ENCODE results near the gene GALNT9. TPM values are rescaled to one million over a fixed set of nuclear protein-coding genes. Genes with fewer than 3 reads are reported as not detected.
"Not testable (repeated sequence)": the region's sequence is repeated elsewhere in the genome, so short reads cannot be mapped to it uniquely, and the experiment has no call there.

The GALNT9 gene
- total and polyA plus RNA-seq, 7 experiments from 2014 or later = not detected

DNA sequence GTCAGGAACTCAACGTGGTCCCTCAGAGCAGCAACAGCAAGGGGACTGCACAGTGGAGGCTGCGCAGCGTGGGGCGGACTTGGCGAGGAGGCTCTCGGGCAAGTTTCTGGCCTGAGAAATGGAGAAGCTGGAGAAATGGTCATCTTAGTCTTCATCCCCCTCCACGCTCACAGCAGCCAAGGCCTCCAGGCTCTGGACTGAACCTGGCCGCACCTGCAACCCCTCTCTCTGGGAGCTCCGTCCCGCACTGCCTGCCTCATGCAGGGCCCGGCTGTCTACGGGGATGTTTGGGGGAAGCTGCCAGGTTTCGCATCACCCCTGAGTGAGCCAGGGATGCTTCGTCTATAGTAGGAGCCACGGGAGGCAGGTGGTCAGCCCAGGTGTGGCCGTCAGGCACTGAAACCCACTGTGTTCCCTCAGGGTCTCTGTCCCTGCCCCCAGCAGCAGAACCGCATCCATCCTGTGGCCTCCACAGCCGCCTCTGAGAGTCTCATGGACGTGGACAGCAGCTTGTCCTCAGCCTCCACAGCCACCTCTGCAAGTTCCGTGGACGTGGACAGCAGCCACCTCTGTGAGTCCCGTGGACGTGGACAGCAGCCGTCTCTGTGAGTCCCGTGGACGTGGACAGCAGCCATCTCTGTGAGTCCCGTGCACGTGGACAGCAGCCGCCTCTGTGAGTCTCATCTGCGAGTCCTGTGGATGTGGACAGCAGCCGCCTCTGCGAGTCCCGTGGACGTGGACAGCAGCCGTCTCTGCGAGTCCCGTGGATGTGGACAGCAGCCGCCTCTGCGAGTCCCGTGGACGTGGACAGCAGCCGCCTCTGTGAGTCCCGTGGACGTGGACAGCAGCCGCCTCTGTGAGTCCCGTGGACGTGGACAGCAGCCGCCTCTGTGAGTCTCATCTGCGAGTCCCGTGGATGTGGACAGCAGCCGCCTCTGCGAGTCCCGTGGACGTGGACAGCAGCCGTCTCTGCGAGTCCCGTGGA, 29.1 kb upstream of the GALNT9 start:
- POLR2A ChIA-PET; H3K9me3 Mint-ChIP-seq; H3K27ac ChIP-seq (ENCODE audit: low read depth, low read length); H3K4me1 Mint-ChIP-seq; H3K4me1 ChIP-seq (ENCODE audit: control insufficient read depth in 2 of 2, insufficient read depth in 2 of 2, low read length in 2 of 2); DNase-seq; intact Hi-C loops (cut with micrococcal nuclease); H3K27ac Mint-ChIP-seq; H3K36me3 ChIP-seq (ENCODE audit: control insufficient read depth in 2 of 3, insufficient read depth in 3 of 3, low read length in 3 of 3); H3K4me3 Mint-ChIP-seq; ATAC-seq; H3K36me3 Mint-ChIP-seq; H3K9me3 ChIP-seq (ENCODE audit: control insufficient read depth in 2 of 3, low read length in 3 of 3); CTCF ChIA-PET; H3K27me3 ChIP-seq (ENCODE audit: control insufficient read depth in 2 of 2, insufficient read depth in 2 of 2, low read length in 2 of 2); H3K4me3 ChIP-seq (ENCODE audit: low read length); H3K27me3 Mint-ChIP-seq: not testable (repeated sequence)

DNA sequence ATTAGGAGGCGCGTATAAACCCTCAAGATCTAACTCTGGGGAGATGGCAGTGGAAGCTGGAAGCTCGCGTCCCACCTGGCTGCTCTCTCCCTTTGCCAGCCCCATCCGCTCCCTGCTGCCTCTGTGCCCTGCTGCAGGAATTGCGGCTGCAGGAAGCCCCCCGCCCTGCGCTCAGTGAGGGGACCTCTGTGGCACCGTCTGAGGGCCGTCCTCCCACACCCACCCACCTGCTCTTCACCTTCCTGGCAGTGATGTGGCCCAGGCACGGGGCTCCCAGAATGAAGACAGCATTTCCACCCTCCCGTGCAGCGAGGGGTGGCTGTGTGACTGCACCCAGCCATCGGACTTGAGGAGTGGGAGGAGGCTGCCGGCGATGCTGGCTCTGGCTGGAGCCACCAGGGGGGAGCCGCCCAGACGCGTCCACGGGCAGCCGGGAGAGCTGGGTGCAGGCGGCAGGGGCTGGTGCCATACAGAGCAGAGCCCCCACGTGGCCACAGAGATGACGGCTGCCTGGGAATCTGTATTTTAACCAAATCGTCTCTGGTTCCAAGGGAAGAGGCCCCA, 28.3 kb upstream of the GALNT9 start:
- H3K27ac Mint-ChIP-seq = no peak overlapping the region

GRCh38 chr12:132356691-132357622, 27.6 kb upstream of the GALNT9 start:
- DNase-seq = no peak
- POLR2A ChIA-PET = no interaction called here
- no peak for ATAC-seq

More for the DNA sequence above, 28.3 kb upstream of the GALNT9 start:
- Histone ChIP-seq H3K36me3 (ENCODE audit: control insufficient read depth in 2 of 3, insufficient read depth in 3 of 3, low read length in 3 of 3) (no peaks in the 10 kb centered on the region), H3K27me3 (ENCODE audit: control insufficient read depth in 2 of 2, insufficient read depth in 2 of 2, low read length in 2 of 2) (no peaks in the 10 kb centered on the region), H3K27ac (ENCODE audit: low read depth, low read length) (no peak overlapping the region), H3K4me1 (ENCODE audit: control insufficient read depth in 2 of 2, insufficient read depth in 2 of 2, low read length in 2 of 2) (no peaks in the 10 kb centered on the region), H3K4me3 (ENCODE audit: low read length) (no peak overlapping the region), H3K9me3 (ENCODE audit: control insufficient read depth in 2 of 3, low read length in 3 of 3) (no peaks in the 10 kb centered on the region)
- no peak for ATAC-seq
- peaks cover 0 to 4% (median 0%) of the 10 kb centered on the region in 5 donors for H3K27me3 Mint-ChIP-seq
- ChIA-PET CTCF (no interaction called here), POLR2A (no interaction called here)
- H3K4me3 Mint-ChIP-seq = no peak overlapping the region
- no peaks in the 10 kb centered on the region for H3K4me1 Mint-ChIP-seq
- intact Hi-C loops (cut with micrococcal nuclease) = no loop called here
- peaks cover 0 to 4% (median 0%) of the 10 kb centered on the region in 11 donors for H3K9me3 Mint-ChIP-seq
- no peak for DNase-seq
- H3K36me3 Mint-ChIP-seq = peaks cover 0 to 3% (median 0%) of the 10 kb centered on the region in 5 donors

GRCh38 chr12:132355742-132356681, 26.6 kb upstream of the GALNT9 start:
- Mint-ChIP-seq H3K27ac (no peak overlapping the region), H3K27me3 (peaks cover 0 to 8% (median 0%) of the 10 kb centered on the region in 5 donors), H3K4me3 (no peak overlapping the region), H3K4me1 (no peaks in the 10 kb centered on the region), H3K36me3 (peaks cover 0 to 3% (median 0%) of the 10 kb centered on the region in 5 donors), H3K9me3 (peaks cover 0 to 4% (median 0%) of the 10 kb centered on the region in 11 donors)
- intact Hi-C loops (cut with micrococcal nuclease) = no loop called here
- H3K27me3 ChIP-seq (ENCODE audit: control insufficient read depth in 2 of 2, insufficient read depth in 2 of 2, low read length in 2 of 2) = no peaks in the 10 kb centered on the region
- no peak overlapping the region for H3K27ac ChIP-seq (ENCODE audit: low read depth, low read length)
- no peaks in the 10 kb centered on the region for H3K4me1 ChIP-seq (ENCODE audit: control insufficient read depth in 2 of 2, insufficient read depth in 2 of 2, low read length in 2 of 2)
- ATAC-seq = no peak
- CTCF ChIA-PET = no interaction called here
- no peak for DNase-seq
- H3K36me3 ChIP-seq (ENCODE audit: control insufficient read depth in 2 of 3, insufficient read depth in 3 of 3, low read length in 3 of 3) = no peaks in the 10 kb centered on the region
- no peaks in the 10 kb centered on the region for H3K9me3 ChIP-seq (ENCODE audit: control insufficient read depth in 2 of 3, low read length in 3 of 3)
- H3K4me3 ChIP-seq (ENCODE audit: low read length) = no peak overlapping the region
- POLR2A ChIA-PET = no interaction called here

More at GRCh38 chr12:132356691-132357622, 27.6 kb upstream of the GALNT9 start:
- Mint-ChIP-seq H3K27me3 (peaks cover 0 to 8% (median 0%) of the 10 kb centered on the region in 5 donors), H3K36me3 (peaks cover 0 to 3% (median 0%) of the 10 kb centered on the region in 5 donors), H3K9me3 (peaks cover 0 to 4% (median 0%) of the 10 kb centered on the region in 11 donors), H3K4me1 (no peaks in the 10 kb centered on the region), H3K27ac (no peak overlapping the region), H3K4me3 (no peak overlapping the region)
- no peaks in the 10 kb centered on the region for H3K9me3 ChIP-seq (ENCODE audit: control insufficient read depth in 2 of 3, low read length in 3 of 3)
- no peaks in the 10 kb centered on the region for H3K27me3 ChIP-seq (ENCODE audit: control insufficient read depth in 2 of 2, insufficient read depth in 2 of 2, low read length in 2 of 2)
- intact Hi-C loops (cut with micrococcal nuclease) = no loop called here
- no peak overlapping the region for H3K4me3 ChIP-seq (ENCODE audit: low read length)
- CTCF ChIA-PET = no interaction called here
- H3K4me1 ChIP-seq (ENCODE audit: control insufficient read depth in 2 of 2, insufficient read depth in 2 of 2, low read length in 2 of 2) = no peaks in the 10 kb centered on the region
- H3K36me3 ChIP-seq (ENCODE audit: control insufficient read depth in 2 of 3, insufficient read depth in 3 of 3, low read length in 3 of 3) = no peaks in the 10 kb centered on the region
- H3K27ac ChIP-seq (ENCODE audit: low read depth, low read length) = no peak overlapping the region

DNA sequence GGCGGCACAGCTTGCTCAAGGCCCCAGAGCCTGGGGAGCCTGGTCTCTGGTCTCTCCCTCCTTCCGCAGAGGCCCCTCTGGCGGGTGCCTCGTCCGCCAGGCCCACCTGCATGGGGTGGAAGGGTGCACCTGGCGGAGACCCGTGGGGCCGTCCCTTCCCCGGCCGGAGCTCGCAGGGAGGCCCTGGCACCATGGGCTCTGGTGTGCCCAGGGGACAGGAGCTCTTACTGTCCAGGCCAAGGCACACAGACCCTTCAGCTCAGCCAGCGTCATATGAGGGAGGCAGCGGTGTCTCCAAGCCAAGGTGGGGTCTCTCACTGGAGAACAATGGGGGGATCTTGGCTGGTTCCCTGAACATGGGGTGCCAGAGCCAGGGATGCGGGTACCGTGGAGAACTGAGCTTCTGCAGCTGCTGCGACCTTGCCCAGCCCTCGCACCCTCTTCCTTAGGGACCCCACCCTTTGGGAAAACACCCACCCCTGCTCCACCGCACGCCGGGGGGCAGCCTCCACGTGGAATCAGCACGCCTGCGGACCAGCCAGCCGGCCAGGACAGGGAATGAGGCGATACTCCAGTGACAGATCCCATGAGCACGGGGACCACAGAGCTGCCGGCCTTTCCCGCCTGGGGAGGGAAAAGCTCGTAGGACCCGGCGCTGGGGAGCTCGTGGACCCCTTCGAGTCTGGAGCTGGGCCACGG, 25.7 kb upstream of the GALNT9 start:
- H3K4me1 ChIP-seq (ENCODE audit: control insufficient read depth in 2 of 2, insufficient read depth in 2 of 2, low read length in 2 of 2) = no peaks in the 10 kb centered on the region
- POLR2A ChIA-PET = no interaction called here
- Mint-ChIP-seq H3K27ac (no peak overlapping the region), H3K9me3 (peaks cover 0 to 4% (median 0%) of the 10 kb centered on the region in 11 donors), H3K4me1 (no peaks in the 10 kb centered on the region), H3K27me3 (peaks cover 0 to 8% (median 0%) of the 10 kb centered on the region in 5 donors), H3K36me3 (peaks cover 0 to 3% (median 0%) of the 10 kb centered on the region in 5 donors), H3K4me3 (no peak overlapping the region)
- H3K9me3 ChIP-seq (ENCODE audit: control insufficient read depth in 2 of 3, low read length in 3 of 3) = no peaks in the 10 kb centered on the region
- no peak for DNase-seq
- CTCF ChIA-PET = no interaction called here
- H3K36me3 ChIP-seq (ENCODE audit: control insufficient read depth in 2 of 3, insufficient read depth in 3 of 3, low read length in 3 of 3) = no peaks in the 10 kb centered on the region
- intact Hi-C loops (cut with micrococcal nuclease) = no loop called here
- ATAC-seq = no peak
- H3K27ac ChIP-seq (ENCODE audit: low read depth, low read length) = no peak overlapping the region
- H3K4me3 ChIP-seq (ENCODE audit: low read length) = no peak overlapping the region
- H3K27me3 ChIP-seq (ENCODE audit: control insufficient read depth in 2 of 2, insufficient read depth in 2 of 2, low read length in 2 of 2) = no peaks in the 10 kb centered on the region

Data from naive thymus-derived CD4-positive, alpha-beta T cell (primary cell).